DOHH2 (cell line): ENCODE results near the gene RFX4.

ENCODE experiments used
- H3F3A ChIP-seq: fragments of 200-600 bp; sonication (generic), shearing (Covaris generic); 2 replicates; pipeline ENCODE4 v1.6.0; 2016; ENCODE audit warnings: antibody characterized with exemption, mild to moderate bottlenecking; ENCODE audit not compliant: control insufficient read depth, insufficient read depth
- H3K27ac ChIP-seq: fragments of 200-600 bp; sonication (generic); 2 replicates; pipeline ENCODE4 v1.5.1; 2014; ENCODE audit warnings: low read depth, mild to moderate bottlenecking, low read length, moderate library complexity
- H3K27me3 ChIP-seq: fragments of 200-600 bp; sonication (generic); 2 replicates; pipeline ENCODE4 v1.6.1; 2014; ENCODE audit warnings: mild to moderate bottlenecking, low read length, mixed read lengths; ENCODE audit not compliant: control insufficient read depth
- H3K36me3 ChIP-seq: fragments of 200-600 bp; sonication (generic); 2 replicates; pipeline ENCODE4 v1.6.1; 2014; ENCODE audit warnings: mild to moderate bottlenecking, low read length, moderate library complexity, mixed read lengths; ENCODE audit not compliant: control insufficient read depth
- H3K4me1 ChIP-seq: fragments of 200-600 bp; sonication (generic); 2 replicates; pipeline ENCODE4 v1.6.1; 2014; ENCODE audit warnings: mild to moderate bottlenecking, low read length, mixed read lengths; ENCODE audit not compliant: control insufficient read depth
- H3K4me2 ChIP-seq: fragments of 200-600 bp; sonication (generic); 2 replicates; pipeline ENCODE4 v1.6.0; 2014; ENCODE audit warnings: mild to moderate bottlenecking, low read length, moderate library complexity
- H3K4me3 ChIP-seq: fragments of 200-600 bp; sonication (generic); 2 replicates; pipeline ENCODE4 v1.5.1; 2014; ENCODE audit warnings: mild to moderate bottlenecking, low read length, mixed read lengths
- H3K79me2 ChIP-seq: fragments of 200-600 bp; sonication (generic); 2 replicates; pipeline ENCODE4 v1.6.1; 2014; ENCODE audit warnings: mild to moderate bottlenecking, low read length, mixed read lengths; ENCODE audit not compliant: control insufficient read depth
- H3K9me2 ChIP-seq: fragments of 200-600 bp; sonication (generic); replicated peaks from 2 replicates; pipeline ENCODE4 v1.6.1; 2014; ENCODE audit warnings: mild to moderate bottlenecking, low read length, mixed read lengths; ENCODE audit not compliant: control insufficient read depth
- H3K9me3 ChIP-seq: fragments of 200-600 bp; sonication (generic); 2 replicates; pipeline ENCODE4 v1.6.1; 2014; ENCODE audit warnings: antibody characterized with exemption, low read length, mixed read lengths; ENCODE audit not compliant: control insufficient read depth, insufficient read depth
- H4K20me1 ChIP-seq: fragments of 200-600 bp; sonication (generic); 2 replicates; pipeline ENCODE4 v1.6.0; 2014; ENCODE audit warnings: low read depth, mild to moderate bottlenecking, antibody characterized with exemption, low read length, moderate library complexity; ENCODE audit not compliant: control insufficient read depth, insufficient read depth
- CTCF ChIP-seq: fragments of 200-600 bp; sonication (generic); IDR thresholded peaks from one replicate; pipeline ENCODE4 v1.5.1; 2014; ENCODE audit warnings: antibody characterized with exemption, mild to moderate bottlenecking, low read depth, low read length; ENCODE audit not compliant: poor library complexity, severe bottlenecking
- EZH2phosphoT487 ChIP-seq: fragments of 200-600 bp; sonication (generic); IDR thresholded peaks from 2 replicates; pipeline ENCODE4 v1.6.1; 2017; ENCODE audit warnings: borderline replicate concordance, mild to moderate bottlenecking, antibody characterized with exemption, low read length, moderate library complexity, mixed read lengths

Gene RFX4

GRCh38 chr12:106736051-106736957 lies 153.5 kb downstream of the RFX4 start:
- TF ChIP-seq EZH2phosphoT487 = no peak
- TF ChIP-seq CTCF = peak; percentile 51
- H3K27me3 ChIP-seq = peaks cover 9% of the 10 kb centered on the region
- H3K4me2 ChIP-seq = no peak overlapping the region
- H3K36me3 ChIP-seq = no peaks in the 10 kb centered on the region
- H3K9me2 ChIP-seq = no peaks in the 10 kb centered on the region
- H3K4me1 ChIP-seq = no peaks in the 10 kb centered on the region
- H3K79me2 ChIP-seq = no peaks in the 10 kb centered on the region
- H3K9me3 ChIP-seq = no peaks in the 10 kb centered on the region
- no peak overlapping the region for H3K4me3 ChIP-seq
- H3F3A ChIP-seq = no peaks in the 10 kb centered on the region
- no peak overlapping the region for H3K27ac ChIP-seq
- H4K20me1 ChIP-seq = no peaks in the 10 kb centered on the region

GRCh38 chr12:106739318-106739717 lies 156.5 kb downstream of the RFX4 start:
- Histone ChIP-seq H3F3A (no peaks in the 10 kb centered on the region), H3K9me2 (no peaks in the 10 kb centered on the region), H4K20me1 (no peaks in the 10 kb centered on the region), H3K4me1 (no peaks in the 10 kb centered on the region), H3K27ac (no peak overlapping the region), H3K4me3 (no peak overlapping the region), H3K9me3 (no peaks in the 10 kb centered on the region), H3K4me2 (no peak overlapping the region), H3K36me3 (no peaks in the 10 kb centered on the region), H3K79me2 (no peaks in the 10 kb centered on the region), H3K27me3 (peaks cover 14% of the 10 kb centered on the region)
- TF ChIP-seq EZH2phosphoT487 (no peak), CTCF (no peak)

GRCh38 chr12:106739815-106740530 lies 157.2 kb downstream of the RFX4 start:
- peaks cover 18% of the 10 kb centered on the region for H3K27me3 ChIP-seq
- H3K4me2 ChIP-seq = no peak overlapping the region
- no peaks in the 10 kb centered on the region for H3K36me3 ChIP-seq
- TF ChIP-seq EZH2phosphoT487 (no peak), CTCF (no peak)
- H3K9me2 ChIP-seq = no peaks in the 10 kb centered on the region
- no peaks in the 10 kb centered on the region for H3K4me1 ChIP-seq
- H3K4me3 ChIP-seq = no peak overlapping the region
- H4K20me1 ChIP-seq = no peaks in the 10 kb centered on the region
- H3K9me3 ChIP-seq = no peaks in the 10 kb centered on the region
- H3K27ac ChIP-seq = no peak overlapping the region
- H3K79me2 ChIP-seq = no peaks in the 10 kb centered on the region
- no peaks in the 10 kb centered on the region for H3F3A ChIP-seq
